GM18907 (cell line): Measurements from ENCODE around the gene ACADS.

Experiments
- ATAC-seq: cut with Tn5 transposase; IDR thresholded peaks from one replicate; pipeline ENCODE4 v1.9.1; 2021; ENCODE audit warnings: mild to moderate bottlenecking, moderate library complexity; ENCODE audit not compliant: unreplicated experiment

Gene ACADS

DNA sequence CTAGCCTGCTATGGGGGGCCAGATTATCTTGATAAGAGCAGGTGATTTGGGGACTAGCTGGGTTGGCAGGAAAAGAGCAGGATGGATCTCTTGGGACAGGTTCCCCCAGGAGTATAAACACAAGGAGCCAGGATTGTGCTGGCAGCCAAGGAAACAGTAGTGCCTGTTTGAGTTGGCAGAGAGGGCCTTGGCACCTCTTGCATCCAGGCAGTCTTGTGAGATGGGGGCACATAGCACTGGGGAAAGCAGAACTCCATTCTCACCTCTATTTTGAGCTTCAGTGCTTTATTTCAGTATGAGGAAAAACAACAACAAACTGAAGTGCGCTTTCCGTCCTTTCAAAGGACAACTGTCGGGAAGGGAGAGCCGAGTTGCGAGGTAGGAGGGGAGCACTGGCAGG is 24.7 kb upstream of the ACADS start:
- no peak for ATAC-seq

GRCh38 chr12:120702637-120703036 is 23.0 kb upstream of the ACADS start:
- ATAC-seq = no peak

GRCh38 chr12:120703311-120703942 is 22.2 kb upstream of the ACADS start:
- ATAC-seq = no peak

DNA sequence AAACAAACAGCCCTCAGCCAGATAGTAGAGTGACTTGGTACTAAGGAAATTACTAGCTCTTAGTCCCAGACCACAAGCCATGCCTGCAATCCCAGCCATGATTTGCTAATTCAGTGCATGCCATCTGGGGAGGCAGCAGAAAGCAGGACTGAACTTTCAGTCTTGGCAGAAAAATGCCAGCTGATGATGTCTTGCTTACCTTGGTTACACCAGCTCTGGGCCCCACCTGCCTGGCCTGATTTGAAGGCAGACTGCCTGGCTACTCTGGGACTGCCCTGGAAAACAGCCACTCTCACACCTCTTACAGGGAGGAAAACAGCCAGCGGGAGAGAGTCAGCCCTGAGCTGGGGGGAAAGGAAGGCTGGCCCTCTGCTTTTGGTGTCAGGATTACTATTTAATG is 20.0 kb upstream of the ACADS start:
- ATAC-seq = no peak

- ATAC-seq = no peak
Measured at GRCh38 chr12:120706029-120706428, 19.6 kb upstream of the ACADS start.

GRCh38 chr12:120708651-120709050 is 17.0 kb upstream of the ACADS start:
- no peak for ATAC-seq

DNA sequence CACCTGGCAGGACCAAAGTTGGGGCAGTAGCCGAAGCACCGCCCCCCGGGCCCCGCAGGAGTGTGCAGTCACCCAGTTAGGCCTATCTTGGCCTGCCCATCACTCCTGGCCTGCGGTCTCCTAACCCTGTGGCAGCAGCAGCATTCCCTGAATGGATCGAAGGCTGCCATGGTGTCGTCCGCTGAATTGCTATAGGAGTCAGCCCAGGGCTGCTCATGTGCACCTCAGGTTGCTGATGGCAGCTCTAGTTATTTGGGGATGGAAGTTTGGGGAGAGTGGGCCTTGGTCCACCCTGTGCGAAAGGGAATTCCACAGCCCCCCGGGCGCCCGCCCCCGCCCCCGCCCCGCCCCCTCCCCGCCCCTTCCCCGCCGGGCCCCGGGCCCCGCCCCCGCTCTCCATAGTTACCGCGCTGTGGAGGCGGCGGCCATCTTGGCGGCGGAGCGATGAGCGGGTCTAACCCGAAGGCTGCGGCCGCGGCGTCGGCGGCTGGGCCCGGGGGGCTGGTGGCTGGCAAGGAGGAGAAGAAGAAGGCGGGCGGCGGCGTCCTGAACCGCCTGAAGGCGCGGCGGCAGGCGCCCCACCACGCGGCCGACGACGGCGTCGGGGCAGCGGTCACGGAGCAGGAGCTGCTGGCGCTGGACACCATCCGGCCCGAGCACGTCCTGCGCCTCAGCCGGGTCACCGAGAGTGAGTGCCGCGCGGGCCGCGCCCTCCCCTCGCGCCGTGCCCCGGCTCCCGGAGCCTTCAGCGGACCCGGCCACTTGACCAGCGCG is 15.4 kb upstream of the ACADS start, which contains the start of gene UNC119B:
UNC119B (plus strand) TSS at position 428 of the 774 bp plus-strand sequence; CDS start at position 445, 17 bp downstream.
- peak; percentile 63 for ATAC-seq

GRCh38 chr12:120710805-120711296 is 14.8 kb upstream of the ACADS start:
- peak; percentile 18 for ATAC-seq

DNA sequence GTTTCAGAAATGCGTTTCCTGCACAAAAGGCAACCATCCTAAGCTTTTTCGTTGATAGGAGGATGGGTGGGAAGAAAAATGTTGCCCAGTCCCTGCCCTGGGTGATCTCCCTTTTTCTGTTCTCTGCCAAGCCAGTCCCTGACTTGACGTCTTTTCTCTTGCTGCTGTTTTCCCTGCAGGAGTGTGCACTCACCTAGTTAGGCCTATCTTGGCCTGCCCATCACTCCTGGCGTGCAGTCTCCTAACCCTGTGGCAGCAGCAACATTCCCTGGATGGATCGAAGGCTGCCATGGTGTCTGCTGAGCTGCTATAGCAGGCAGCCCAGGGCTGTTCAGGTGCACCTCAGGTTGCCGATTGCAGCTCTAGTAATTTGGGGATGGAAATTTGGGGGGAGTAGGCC is 14.2 kb upstream of the ACADS start:
- ATAC-seq = no peak

- ATAC-seq = no peak
Measured at GRCh38 chr12:120712610-120713009, 13.0 kb upstream of the ACADS start.

DNA sequence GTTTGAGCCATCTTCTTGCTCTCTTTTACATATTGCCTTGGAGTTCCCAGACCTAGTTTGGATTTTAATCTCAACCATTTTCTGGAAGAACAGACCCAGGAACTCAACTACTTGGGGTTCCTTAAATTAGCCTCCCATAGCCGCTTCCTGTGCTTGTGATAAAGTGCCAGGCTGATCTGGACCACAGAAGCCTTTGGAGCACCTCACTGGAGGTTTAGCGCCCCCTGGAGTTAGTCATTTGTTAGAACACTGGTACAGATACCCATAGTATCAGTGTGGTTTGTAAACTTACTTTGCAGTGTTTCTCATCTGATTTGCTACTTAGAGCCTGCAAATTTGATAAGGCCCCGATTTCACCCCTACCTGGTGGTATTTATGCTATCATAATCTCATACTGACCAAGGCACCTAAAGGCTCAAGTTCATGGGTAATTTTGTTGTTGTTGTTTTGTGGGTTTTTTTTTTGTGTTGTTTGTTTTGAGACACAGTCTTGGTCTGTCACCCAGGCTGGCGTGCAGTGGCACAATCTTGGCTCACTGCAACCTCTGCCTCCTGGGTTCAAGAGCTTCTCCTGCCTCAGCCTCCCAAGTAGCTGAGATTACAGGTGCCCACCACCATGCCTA is 11.7 kb upstream of the ACADS start:
- ATAC-seq = peak; percentile 48

DNA sequence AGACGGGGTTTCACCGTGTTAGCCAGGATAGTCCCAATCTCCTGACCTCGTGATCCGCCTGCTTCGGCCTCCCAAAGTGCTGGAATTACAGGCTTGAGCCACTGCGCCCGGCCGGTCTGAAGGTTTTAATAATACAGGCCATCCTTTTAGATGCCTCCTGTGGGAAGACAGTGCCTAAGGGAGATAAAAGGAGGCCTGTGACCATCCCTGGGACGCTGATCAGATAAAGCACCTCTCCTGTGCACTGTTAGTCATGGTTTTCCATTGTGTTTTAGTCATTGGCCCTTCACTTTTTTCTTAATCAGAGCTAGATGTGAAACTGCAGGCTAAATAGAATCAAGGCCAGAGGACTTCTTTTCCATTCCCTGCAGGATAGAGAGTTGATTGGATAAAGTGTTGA is 7.6 kb upstream of the ACADS start:
- ATAC-seq = no peak

GRCh38 chr12:120719072-120719471 is 6.6 kb upstream of the ACADS start:
- ATAC-seq = peak; percentile 51

- no peak for ATAC-seq
Measured at GRCh38 chr12:120719496-120720233, 6.0 kb upstream of the ACADS start.

DNA sequence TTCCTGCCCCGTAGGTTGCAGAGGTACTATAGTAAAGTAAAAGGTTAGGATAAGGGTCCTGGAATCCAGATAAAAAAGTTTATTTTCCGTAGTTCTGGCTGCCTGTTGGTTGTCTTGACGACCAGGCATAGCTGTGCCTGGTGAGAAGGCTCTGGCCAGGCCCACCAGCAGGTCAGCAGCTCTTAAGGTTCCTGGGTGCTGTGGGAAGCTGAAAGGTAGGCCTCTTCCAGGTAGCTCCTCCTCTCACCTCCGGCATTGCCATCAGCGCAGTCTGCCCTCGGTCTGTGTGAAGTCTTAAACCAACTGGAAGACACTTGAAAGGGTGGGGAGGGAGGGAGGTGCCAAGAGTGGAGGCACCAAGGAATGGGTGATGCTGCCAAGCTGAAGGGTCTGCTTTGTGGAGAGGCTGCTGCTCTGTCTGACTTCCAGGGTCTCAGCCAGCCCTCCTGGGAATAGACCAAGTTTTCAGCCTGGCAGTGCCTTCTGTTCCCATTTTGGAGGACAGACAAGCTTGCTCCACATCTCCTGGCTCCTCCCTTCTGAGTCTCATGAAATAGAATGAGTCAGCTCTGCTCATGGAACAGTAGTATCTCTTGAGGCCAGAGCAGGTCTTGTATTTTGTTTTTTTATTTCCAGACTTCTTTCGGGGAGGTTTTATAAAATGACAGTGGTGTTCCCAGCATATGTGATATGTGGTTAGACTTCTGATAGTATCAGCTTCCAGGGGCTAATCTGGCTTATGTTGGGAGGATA is 5.2 kb upstream of the ACADS start:
- no peak for ATAC-seq

GRCh38 chr12:120720987-120721801 is 4.4 kb upstream of the ACADS start:
- no peak for ATAC-seq

GRCh38 chr12:120721866-120722265 is 3.8 kb upstream of the ACADS start:
- ATAC-seq = no peak

DNA sequence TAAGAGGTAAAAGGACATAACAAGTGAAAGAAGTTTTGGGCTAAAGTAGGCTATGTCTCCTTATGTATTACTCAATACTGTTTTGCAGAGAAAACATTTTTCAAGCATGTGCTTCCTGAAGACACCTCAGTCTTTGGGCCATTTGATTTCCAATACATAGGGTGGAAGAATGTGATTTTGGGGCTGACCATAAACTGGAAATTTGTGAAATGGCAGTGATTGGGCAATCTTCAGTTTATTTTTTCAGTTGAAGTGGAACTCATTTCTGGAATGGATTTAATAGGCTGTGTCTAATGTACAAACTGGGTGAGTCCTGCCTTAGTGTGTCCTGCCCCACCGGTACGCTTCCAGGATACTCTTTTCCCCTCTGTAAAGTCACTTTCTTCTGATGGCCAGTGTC is 2.8 kb upstream of the ACADS start:
- ATAC-seq = no peak

GRCh38 chr12:120724720-120725119 is 906 bp upstream of the ACADS start:
- ATAC-seq = no peak
